ENCODE measurements around the gene VN1R5. TPM values are rescaled to one million over a fixed set of nuclear protein-coding genes. Genes with fewer than 3 reads are reported as not detected.

The VN1R5 gene
- total and polyA plus RNA-seq, 9 of the 15 experiments (the other 6 are each of a cell fraction or from before 2014, with no cell fraction given): not detected

DNA sequence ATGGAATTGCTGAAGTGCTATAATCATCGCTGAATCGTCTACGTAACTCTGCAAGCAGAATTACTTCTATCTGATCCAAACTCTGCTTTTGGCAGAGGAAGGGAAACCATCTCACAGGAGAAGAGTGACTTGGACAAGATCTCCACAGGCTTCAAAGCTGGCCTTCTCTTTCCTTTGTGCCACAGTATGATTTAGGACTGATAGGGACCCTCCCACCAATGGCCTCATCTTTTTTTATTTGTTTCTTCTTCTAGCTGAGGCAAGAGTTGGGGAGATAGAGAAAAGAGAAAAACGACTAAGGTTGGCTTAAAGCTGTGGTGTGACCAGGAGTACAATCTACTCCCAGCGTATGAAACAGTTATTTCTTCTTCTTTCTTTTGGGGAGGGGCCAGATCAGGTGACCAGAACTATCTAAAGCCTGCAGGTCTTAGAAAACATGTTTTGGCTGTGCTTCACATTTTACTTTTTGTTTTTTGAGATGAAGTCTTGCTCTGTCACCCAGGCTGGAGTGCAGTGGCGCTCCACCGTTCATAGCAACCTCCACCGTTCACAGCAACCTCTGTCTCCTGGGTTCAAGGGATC is 40.8 kb downstream of the VN1R5 start:
- FAIRE-seq (no peak), ATAC-seq (peak; percentile 63), DNase-seq (ENCODE audit: extremely low read depth in 1 of 4, low spot score in 3 of 4) (peak in 3 of 4 experiments; percentile 26 to 60 (median 51))
- Histone ChIP-seq H3K4me3 (no peak overlapping the region), H3K36me3 (ENCODE audit: control insufficient read depth, insufficient read depth, low read length) (peaks cover 37% of the 10 kb centered on the region; the same call in 2 of the 3 replicates), H3K9me1 (ENCODE audit: control insufficient read depth, insufficient read depth, low read length) (no peaks in the 10 kb centered on the region), H3K9ac (ENCODE audit: insufficient read depth in 1 of 2, low read depth in 2 of 2, low read length in 2 of 2) (peak overlapping the region in 1 of 2 experiments; percentile 38; a peak in 1 of 4 replicates), H3K9me3 (replicated peaks; ENCODE audit: control insufficient read depth, insufficient read depth, low read depth, low read length) (no peaks in the 10 kb centered on the region), H3K27ac (ENCODE audit: extremely low read depth, low read depth, low read length) (peak overlapping the region; percentile 59), H4K20me1 (replicated peaks; ENCODE audit: control insufficient read depth, insufficient read depth, low read length) (no peaks in the 10 kb centered on the region), H3K4me2 (ENCODE audit: insufficient read depth, low read length) (peak overlapping the region; percentile 23; the same call in 1 of the 2 replicates), H2AFZ (ENCODE audit: low read depth, low read length) (peak overlapping the region; percentile 46; the same call in 1 of the 2 replicates), H3K79me2 (ENCODE audit: control insufficient read depth, insufficient read depth, low read length) (no peaks in the 10 kb centered on the region), H3K27me3 (ENCODE audit: control insufficient read depth in 2 of 2, insufficient read depth in 2 of 2, low read length in 2 of 2) (no peaks in the 10 kb centered on the region), H3K4me1 (replicated peaks in 1 of 2; ENCODE audit: control insufficient read depth in 2 of 2, insufficient read depth in 2 of 2, low read length in 2 of 2) (peaks cover 23 to 32% of the 10 kb centered on the region in 2 experiments)
- WGBS (ENCODE audit: insufficient coverage, low coverage, missing lambda C conversion rate): 44% methylated on average over 8 of the region's 8 CpGs
- in situ Hi-C loops (cut with MboI) (no loop called here), intact Hi-C loops (cut with micrococcal nuclease) (no loop called here)
- ChIA-PET POLR2A (no interaction called here), CTCF (ENCODE audit: low intra/inter-chr PET ratio) (no interaction called here)
- BruUV-seq (replicated peaks): no TSS peak
- TF ChIP-seq TGIF2 (CRISPR knock-in tag; IDR thresholded peaks at IDR 0.05) (no peak), SAFB (IDR thresholded peaks at IDR 0.05; ENCODE audit: borderline replicate concordance, low read depth, low read length) (no peak), MEIS2 (IDR thresholded peaks at IDR 0.05; ENCODE audit: partially characterized antibody) (peak; percentile 69), TOE1 (IDR thresholded peaks at IDR 0.05; ENCODE audit: borderline replicate concordance) (no peak), TOE1 (CRISPR knock-in tag; IDR thresholded peaks at IDR 0.05; ENCODE audit: borderline replicate concordance, low read depth) (no peak), MED1 (CRISPR knock-in tag; IDR thresholded peaks at IDR 0.05; ENCODE audit: borderline replicate concordance) (no peak), YY1 (IDR thresholded peaks at IDR 0.05; ENCODE audit: borderline replicate concordance in 1 of 3, control insufficient read depth in 1 of 3, extremely low read depth in 1 of 3, insufficient read depth in 3 of 3, insufficient read length in 1 of 3, insufficient replicate concordance in 2 of 3, low read depth in 1 of 3, low read length in 2 of 3) (no peak), ARID2 (IDR thresholded peaks at IDR 0.05) (no peak), E2F3 (CRISPR knock-in tag; IDR thresholded peaks at IDR 0.05) (no peak), RAD51 (IDR thresholded peaks at IDR 0.05; ENCODE audit: borderline replicate concordance, low read depth) (peak; percentile 71), NCOR1 (IDR thresholded peaks at IDR 0.05) (0 out of 2 replicates have a peak, but pooled peaks have one; percentile 23), SIRT6 (IDR thresholded peaks at IDR 0.05; ENCODE audit: low read depth, low read length) (no peak), TCF3 (CRISPR knock-in tag; IDR thresholded peaks at IDR 0.05) (peak; percentile 47), ATF1 (CRISPR knock-in tag; IDR thresholded peaks at IDR 0.05) (no peak), ATF1 (tag; IDR thresholded peaks at IDR 0.05) (peak; percentile 12; the same call in 1 of the 2 replicates)
- TF ChIP-seq, protein P1, sequence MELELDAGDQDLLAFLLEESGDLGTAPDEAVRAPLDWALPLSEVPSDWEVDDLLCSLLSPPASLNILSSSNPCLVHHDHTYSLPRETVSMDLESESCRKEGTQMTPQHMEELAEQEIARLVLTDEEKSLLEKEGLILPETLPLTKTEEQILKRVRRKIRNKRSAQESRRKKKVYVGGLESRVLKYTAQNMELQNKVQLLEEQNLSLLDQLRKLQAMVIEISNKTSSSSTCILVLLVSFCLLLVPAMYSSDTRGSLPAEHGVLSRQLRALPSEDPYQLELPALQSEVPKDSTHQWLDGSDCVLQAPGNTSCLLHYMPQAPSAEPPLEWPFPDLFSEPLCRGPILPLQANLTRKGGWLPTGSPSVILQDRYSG (tag; conservative IDR thresholded peaks at IDR 0.05; ENCODE audit: low read depth): no peak
- TF ChIP-seq, protein P2, sequence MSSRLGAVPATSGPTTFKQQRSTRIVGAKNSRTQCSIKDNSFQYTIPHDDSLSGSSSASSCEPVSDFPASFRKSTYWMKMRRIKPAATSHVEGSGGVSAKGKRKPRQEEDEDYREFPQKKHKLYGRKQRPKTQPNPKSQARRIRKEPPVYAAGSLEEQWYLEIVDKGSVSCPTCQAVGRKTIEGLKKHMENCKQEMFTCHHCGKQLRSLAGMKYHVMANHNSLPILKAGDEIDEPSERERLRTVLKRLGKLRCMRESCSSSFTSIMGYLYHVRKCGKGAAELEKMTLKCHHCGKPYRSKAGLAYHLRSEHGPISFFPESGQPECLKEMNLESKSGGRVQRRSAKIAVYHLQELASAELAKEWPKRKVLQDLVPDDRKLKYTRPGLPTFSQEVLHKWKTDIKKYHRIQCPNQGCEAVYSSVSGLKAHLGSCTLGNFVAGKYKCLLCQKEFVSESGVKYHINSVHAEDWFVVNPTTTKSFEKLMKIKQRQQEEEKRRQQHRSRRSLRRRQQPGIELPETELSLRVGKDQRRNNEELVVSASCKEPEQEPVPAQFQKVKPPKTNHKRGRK (tag; IDR thresholded peaks at IDR 0.05): no peak
- TF ChIP-seq, protein P3, sequence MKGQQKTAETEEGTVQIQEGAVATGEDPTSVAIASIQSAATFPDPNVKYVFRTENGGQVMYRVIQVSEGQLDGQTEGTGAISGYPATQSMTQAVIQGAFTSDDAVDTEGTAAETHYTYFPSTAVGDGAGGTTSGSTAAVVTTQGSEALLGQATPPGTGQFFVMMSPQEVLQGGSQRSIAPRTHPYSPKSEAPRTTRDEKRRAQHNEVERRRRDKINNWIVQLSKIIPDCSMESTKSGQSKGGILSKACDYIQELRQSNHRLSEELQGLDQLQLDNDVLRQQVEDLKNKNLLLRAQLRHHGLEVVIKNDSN (CRISPR knock-in tag; IDR thresholded peaks at IDR 0.05): 0 out of 2 replicates have a peak, but pooled peaks have one; percentile 37

Measured in K562 (cell line).